ENCODE measurements around the gene TAOK2. TPM values are rescaled to one million over a fixed set of nuclear protein-coding genes. Genes with fewer than 3 reads are reported as not detected.
"Not testable (repeated sequence)": the region's sequence is repeated elsewhere in the genome, so short reads cannot be mapped to it uniquely, and the experiment has no call there.

The TAOK2 gene
- total RNA-seq, 2 donors from 2014 or later: 31.1 to 58.3 TPM

DNA sequence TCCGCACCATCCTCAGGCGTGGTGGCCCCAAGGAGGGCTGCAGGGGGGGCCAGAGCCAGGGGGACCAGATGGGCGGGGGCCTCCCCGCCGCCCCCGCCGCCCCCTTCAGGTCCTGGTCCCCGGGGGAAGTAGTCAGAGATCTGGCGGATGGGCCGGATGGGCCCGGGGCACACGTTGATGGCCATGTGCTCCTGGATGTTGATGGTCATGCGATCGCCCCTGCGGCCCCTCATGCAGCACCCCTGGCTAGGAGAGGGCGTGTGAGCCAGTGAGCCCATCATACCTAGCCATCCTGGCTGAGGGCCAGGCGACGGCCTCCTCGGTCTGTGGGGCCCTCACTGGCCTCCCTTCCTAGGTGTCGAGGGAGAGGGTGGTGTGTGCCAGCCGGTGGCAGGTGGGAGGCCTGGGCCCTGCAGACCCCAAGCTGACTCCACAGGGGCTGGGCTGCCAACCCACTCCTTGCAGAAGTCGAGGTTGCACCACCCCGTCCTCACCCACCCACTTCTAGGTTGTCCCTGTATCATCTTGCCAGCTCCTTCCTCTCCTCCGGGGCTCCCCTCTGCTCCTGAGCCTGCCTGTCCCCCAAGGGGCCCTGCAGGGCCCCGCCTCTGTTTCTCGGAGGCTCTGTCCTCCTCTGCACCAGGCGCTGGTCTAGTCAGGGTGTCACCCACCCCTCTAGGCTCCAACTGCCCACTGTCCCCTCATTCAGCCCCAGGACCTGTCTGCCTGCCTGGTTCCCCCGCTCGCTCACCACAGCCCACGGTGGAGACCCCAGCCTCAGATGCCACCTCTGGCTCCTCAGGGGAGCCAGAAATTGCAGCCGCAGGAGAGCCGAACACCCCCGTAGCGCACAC, 36.5 kb downstream of the TAOK2 start:
- no peak for ATAC-seq
- intact Hi-C loops (cut with DNase I): loop anchor here (10.0 kb wide), 2 partner anchors 105 to 305 kb away; partner anchors contain the start of gene ASPHD1
- H3K27me3 ChIP-seq: peaks cover 3 to 20% of the 10 kb centered on the region in 2 donors
- WGBS, 2 donors: 9 to 11% methylated on average over 15 to 19 of the region's 34 CpGs
- H3K4me1 ChIP-seq: peaks cover 29% of the 10 kb centered on the region
- no peak overlapping the region for H3K27ac ChIP-seq
- peak overlapping the region in 1 of 2 donors; percentile 17 for H3K4me3 ChIP-seq
- no peaks in the 10 kb centered on the region for H3K36me3 ChIP-seq (replicated peaks in 1 of 2; ENCODE audit: insufficient read depth in 1 of 2, low read depth in 2 of 2)
- no peak for TF ChIP-seq POLR2A (IDR thresholded peaks at IDR 0.05)
- TF ChIP-seq, protein P1, sequence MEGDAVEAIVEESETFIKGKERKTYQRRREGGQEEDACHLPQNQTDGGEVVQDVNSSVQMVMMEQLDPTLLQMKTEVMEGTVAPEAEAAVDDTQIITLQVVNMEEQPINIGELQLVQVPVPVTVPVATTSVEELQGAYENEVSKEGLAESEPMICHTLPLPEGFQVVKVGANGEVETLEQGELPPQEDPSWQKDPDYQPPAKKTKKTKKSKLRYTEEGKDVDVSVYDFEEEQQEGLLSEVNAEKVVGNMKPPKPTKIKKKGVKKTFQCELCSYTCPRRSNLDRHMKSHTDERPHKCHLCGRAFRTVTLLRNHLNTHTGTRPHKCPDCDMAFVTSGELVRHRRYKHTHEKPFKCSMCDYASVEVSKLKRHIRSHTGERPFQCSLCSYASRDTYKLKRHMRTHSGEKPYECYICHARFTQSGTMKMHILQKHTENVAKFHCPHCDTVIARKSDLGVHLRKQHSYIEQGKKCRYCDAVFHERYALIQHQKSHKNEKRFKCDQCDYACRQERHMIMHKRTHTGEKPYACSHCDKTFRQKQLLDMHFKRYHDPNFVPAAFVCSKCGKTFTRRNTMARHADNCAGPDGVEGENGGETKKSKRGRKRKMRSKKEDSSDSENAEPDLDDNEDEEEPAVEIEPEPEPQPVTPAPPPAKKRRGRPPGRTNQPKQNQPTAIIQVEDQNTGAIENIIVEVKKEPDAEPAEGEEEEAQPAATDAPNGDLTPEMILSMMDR (IDR thresholded peaks at IDR 0.05): no peak
- DNase-seq: no peak
- H3K9me3 ChIP-seq: no peaks in the 10 kb centered on the region

DNA sequence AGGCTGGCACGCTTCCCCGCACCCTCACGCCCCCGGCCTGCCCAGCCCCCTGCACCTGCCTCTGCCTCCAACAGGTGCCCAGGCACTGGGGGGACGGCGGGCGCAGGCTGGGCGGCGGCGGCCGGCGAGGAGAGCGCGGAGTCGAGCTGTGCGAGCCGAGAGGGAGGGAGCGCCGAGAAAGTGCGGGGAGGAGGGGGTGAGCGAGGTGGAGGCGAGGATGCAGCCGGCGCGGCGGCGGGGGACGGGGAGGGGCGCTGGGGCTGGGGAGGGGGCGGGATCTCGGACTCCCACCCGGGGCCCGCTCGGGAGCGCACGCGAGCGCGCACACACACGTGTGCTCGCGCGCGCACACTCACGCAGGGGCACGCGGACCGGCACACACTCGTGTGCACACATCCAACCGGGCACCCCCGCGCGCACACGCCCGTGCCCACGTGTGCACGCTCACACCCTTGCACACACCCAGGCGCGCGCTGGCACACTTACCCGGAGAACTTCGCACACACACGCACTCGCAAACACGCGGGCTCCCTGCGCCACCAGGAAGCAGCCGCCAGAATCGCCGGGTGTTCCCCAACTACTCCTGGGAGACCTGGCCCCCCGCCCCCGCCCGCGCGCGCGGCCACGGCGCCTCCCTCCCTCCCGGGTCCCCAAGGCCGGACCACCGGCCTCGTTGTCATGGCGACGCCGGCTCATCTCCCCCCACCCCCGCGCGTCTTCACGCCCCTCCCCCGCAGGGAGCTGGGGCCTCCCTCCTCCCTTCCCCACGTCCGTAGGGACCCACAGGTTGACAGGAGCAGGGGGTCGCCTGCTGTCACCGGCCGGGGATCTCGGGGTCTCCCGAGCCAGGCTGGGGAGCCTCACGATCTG, 37.4 kb downstream of the TAOK2 start, which contains the start of gene DOC2A:
TSS of gene DOC2A (minus strand) at position 184 of the 870 bp plus-strand sequence. CDS start 805 bp downstream, outside the sequence.
- ATAC-seq (no peak), DNase-seq (no peak)
- intact Hi-C loops (cut with DNase I): no loop called here
- TF ChIP-seq POLR2A (IDR thresholded peaks at IDR 0.05): no peak
- TF ChIP-seq, protein P1 (IDR thresholded peaks at IDR 0.05): no peak
- Histone ChIP-seq H3K9me3 (no peaks in the 10 kb centered on the region), H3K36me3 (replicated peaks in 1 of 2; ENCODE audit: insufficient read depth in 1 of 2, low read depth in 2 of 2) (no peaks in the 10 kb centered on the region), H3K27me3 (peaks cover 3 to 20% of the 10 kb centered on the region in 2 donors), H3K4me1 (peaks cover 20% of the 10 kb centered on the region), H3K4me3 (peak within 1 kb of the TSS; percentile 9 to 17), H3K27ac (no peak within 1 kb of the TSS)
- 1% methylated on average over 91 of the region's 99 CpGs; no CpG with 5 or more reads in 1 of the 2 donors for WGBS, 2 donors

- Histone ChIP-seq H3K27me3 (peaks cover 3 to 20% of the 10 kb centered on the region in 2 donors), H3K27ac (no peak overlapping the region), H3K9me3 (no peaks in the 10 kb centered on the region), H3K36me3 (replicated peaks in 1 of 2; ENCODE audit: insufficient read depth in 1 of 2, low read depth in 2 of 2) (no peaks in the 10 kb centered on the region), H3K4me3 (no peak overlapping the region), H3K4me1 (peaks cover 19% of the 10 kb centered on the region)
- ATAC-seq (no peak), DNase-seq (peak in 1 of 4 donors; percentile 10)
- TF ChIP-seq, protein P1 (IDR thresholded peaks at IDR 0.05): no peak
- no peak for TF ChIP-seq POLR2A (IDR thresholded peaks at IDR 0.05)
- 28 to 33% methylated on average over 27 to 31 of the region's 31 CpGs for WGBS, 2 donors
- intact Hi-C loops (cut with DNase I): no loop called here
Observed at GRCh38 chr16:30011714-30012504, 38.2 kb downstream of the TAOK2 start.

DNA sequence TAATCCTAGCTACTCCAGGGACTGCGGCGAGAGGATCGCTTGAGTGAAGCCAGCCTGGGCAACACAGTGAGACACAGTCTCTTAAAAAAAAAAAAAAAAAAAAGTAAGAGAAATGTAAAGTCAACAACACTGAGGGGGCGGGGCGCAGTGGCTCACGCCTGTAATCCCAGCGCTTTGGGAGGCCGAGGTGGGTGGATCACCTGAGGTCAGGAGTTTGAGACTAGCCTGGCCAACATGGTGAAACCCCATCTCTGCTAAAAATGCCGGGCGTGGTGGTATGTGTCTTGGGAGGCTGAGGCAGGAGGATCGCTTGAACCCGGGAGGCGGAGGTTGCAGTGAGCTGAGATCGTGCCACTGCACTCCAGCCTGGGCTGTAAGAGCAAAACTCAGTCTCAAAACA, 38.9 kb downstream of the TAOK2 start:
- peaks cover 19% of the 10 kb centered on the region for H3K4me1 ChIP-seq
- H3K27ac ChIP-seq; ATAC-seq; H3K36me3 ChIP-seq (replicated peaks in 1 of 2; ENCODE audit: insufficient read depth in 1 of 2, low read depth in 2 of 2); H3K9me3 ChIP-seq; DNase-seq; intact Hi-C loops (cut with DNase I); H3K4me3 ChIP-seq: not testable (repeated sequence)
- peaks cover 3 to 20% of the 10 kb centered on the region in 2 donors for H3K27me3 ChIP-seq
- WGBS, 2 donors: 81 to 84% methylated on average over 14 of the region's 14 CpGs

- intact Hi-C loops (cut with DNase I); H3K4me3 ChIP-seq; ATAC-seq; H3K36me3 ChIP-seq (replicated peaks in 1 of 2; ENCODE audit: insufficient read depth in 1 of 2, low read depth in 2 of 2); H3K9me3 ChIP-seq; H3K27ac ChIP-seq; DNase-seq: not testable (repeated sequence)
- peaks cover 13% of the 10 kb centered on the region for H3K4me1 ChIP-seq
- H3K27me3 ChIP-seq: peaks cover 0 to 11% of the 10 kb centered on the region in 2 donors
- 86 to 90% methylated on average over 7 of the region's 7 CpGs for WGBS, 2 donors
Observed at GRCh38 chr16:30015450-30015849, 41.8 kb downstream of the TAOK2 start.
